ENCODE measurements around the gene RAB1A. TPM values are rescaled to one million over a fixed set of nuclear protein-coding genes. Genes with fewer than 3 reads are reported as not detected.

RAB1A gene
- total and polyA plus RNA-seq, 10 of the 15 experiments (the other 5 are each of a cell fraction or from before 2014, with no cell fraction given) = 48.9 to 171 (median 83.4) TPM

DNA sequence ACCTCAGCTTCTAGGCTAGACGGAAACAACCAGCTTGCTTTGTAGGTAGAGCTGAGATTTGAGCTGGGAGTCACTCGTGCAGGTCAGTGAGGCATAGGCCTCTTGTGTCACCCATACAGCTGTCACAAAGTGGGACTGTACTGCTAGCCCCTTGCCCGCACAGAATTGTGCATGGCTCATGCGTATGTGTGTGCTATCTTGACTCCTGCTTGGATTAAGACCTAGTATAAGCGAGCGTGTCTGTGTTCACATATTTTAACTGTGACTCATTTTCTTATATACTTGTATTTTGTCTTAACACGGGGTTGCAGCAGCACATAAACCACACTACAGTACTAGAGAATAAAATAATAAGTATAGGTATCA, 53.6 kb downstream of the RAB1A start:
- peaks cover 17 to 19% of the 10 kb centered on the region in 2 experiments for H3K36me3 ChIP-seq (ENCODE audit: control insufficient read depth in 2 of 2, insufficient read depth in 2 of 2, low read length in 1 of 2)
- POLR2A ChIA-PET = no interaction called here
- no peaks in the 10 kb centered on the region for H3K79me2 ChIP-seq (ENCODE audit: control insufficient read depth, insufficient read depth, low read length)
- 94% methylated on average over 7 of the region's 7 CpGs for WGBS (ENCODE audit: insufficient coverage, insufficient replicate concordance, low lambda C conversion rate, missing lambda C conversion rate)
- DNase-seq (ENCODE audit: low read depth, low spot score) (no peak), ATAC-seq (no peak), FAIRE-seq (no peak)
- BruUV-seq (replicated peaks) = no TSS peak
- H3K9me3 ChIP-seq (replicated peaks; ENCODE audit: control insufficient read depth, insufficient read depth, low read length) = no peaks in the 10 kb centered on the region
- CTCF ChIA-PET = interaction anchor here (1.1 to 4.3 kb wide), 2 partner anchors 9 to 11 kb away, joined by 3 to 35 read pairs; no protein-coding TSS in a partner anchor
- RAD21 ChIA-PET (ENCODE audit: unreplicated experiment) = interaction anchor here (0.9 to 1.4 kb wide), 2 partner anchors 11 to 93 kb away, joined by 3 to 6 read pairs; no protein-coding TSS in a partner anchor
- H3K4me2 ChIP-seq (ENCODE audit: control insufficient read depth, insufficient read depth) = no peak overlapping the region
- in situ Hi-C loops (cut with MboI) = no loop called here
- H3K9ac ChIP-seq (ENCODE audit: control insufficient read depth, insufficient read depth, low read length) = no peak overlapping the region
- no peak overlapping the region for H2AFZ ChIP-seq (ENCODE audit: control insufficient read depth, low read depth, low read length)
- intact Hi-C loops (cut with micrococcal nuclease; ENCODE audit: unreplicated experiment) = no loop called here
- SMC1A ChIA-PET (ENCODE audit: uncharacterized antibody, unreplicated experiment) = interaction anchor here (2.3 kb wide), 1 partner anchor 11 kb away, joined by 13 read pairs; no protein-coding TSS in a partner anchor
- H4K20me1 ChIP-seq (ENCODE audit: control insufficient read depth, insufficient read depth) = no peaks in the 10 kb centered on the region
- TF ChIP-seq BCL11A (IDR thresholded peaks at IDR 0.05; ENCODE audit: low read depth, low read length) = no peak
- TF ChIP-seq, protein P1, sequence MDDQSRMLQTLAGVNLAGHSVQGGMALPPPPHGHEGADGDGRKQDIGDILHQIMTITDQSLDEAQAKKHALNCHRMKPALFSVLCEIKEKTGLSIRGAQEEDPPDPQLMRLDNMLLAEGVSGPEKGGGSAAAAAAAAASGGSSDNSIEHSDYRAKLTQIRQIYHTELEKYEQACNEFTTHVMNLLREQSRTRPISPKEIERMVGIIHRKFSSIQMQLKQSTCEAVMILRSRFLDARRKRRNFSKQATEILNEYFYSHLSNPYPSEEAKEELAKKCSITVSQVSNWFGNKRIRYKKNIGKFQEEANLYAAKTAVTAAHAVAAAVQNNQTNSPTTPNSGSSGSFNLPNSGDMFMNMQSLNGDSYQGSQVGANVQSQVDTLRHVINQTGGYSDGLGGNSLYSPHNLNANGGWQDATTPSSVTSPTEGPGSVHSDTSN (IDR thresholded peaks at IDR 0.05; ENCODE audit: insufficient replicate concordance, low read depth, low read length) = peak; percentile 34
- no peak overlapping the region for H3K4me3 ChIP-seq
- H3K27me3 ChIP-seq (replicated peaks in 1 of 2; ENCODE audit: control insufficient read depth in 2 of 2, insufficient read depth in 2 of 2, low read length in 1 of 2) = no peaks in the 10 kb centered on the region
- H3K4me1 ChIP-seq (ENCODE audit: control insufficient read depth, insufficient read depth, low read length) = peaks cover 10% of the 10 kb centered on the region
- H3K27ac ChIP-seq (ENCODE audit: control insufficient read depth, insufficient read depth) = no peak overlapping the region

DNA sequence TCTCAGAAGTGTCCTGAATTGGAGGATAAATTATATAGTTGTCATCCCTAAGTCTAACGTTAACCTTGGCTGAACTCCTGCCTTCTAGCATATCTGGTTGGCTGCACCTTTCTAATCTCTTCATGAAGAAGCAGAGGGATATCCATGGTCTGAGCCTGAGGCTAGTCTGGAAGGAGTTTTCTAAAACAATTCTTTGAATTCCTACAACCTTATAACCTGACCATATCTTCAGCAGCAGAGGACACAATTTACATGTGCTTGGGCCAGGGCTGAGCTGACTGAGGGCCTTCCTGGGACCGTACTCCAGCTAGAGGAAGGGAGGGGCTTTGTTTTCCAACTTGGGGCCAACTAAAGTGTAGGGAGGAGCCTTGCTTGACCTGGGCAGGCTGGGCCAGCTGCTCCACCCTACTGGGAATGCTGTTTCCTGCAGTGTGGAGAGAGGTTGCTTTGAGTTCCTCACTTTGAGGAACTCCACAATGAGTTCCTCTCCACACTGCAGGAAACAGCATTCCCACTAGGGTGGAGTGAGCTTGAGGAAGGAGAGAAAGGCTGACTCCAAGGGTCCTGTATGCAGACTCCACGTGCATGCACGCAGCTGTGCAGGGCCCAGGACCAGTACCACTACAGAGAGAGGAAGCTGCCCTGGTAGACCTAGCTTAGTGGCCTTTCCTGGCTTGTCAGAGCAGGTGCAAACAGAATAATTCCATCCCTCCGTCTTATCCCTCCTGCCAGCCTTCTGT, 54.1 kb downstream of the RAB1A start:
- Histone ChIP-seq H3K4me3 (no peak overlapping the region), H3K36me3 (ENCODE audit: control insufficient read depth in 2 of 2, insufficient read depth in 2 of 2, low read length in 1 of 2) (peaks cover 15 to 23% of the 10 kb centered on the region in 2 experiments), H3K27ac (ENCODE audit: control insufficient read depth, insufficient read depth) (no peak overlapping the region), H3K4me1 (ENCODE audit: control insufficient read depth, insufficient read depth, low read length) (peaks cover 10% of the 10 kb centered on the region), H3K9ac (ENCODE audit: control insufficient read depth, insufficient read depth, low read length) (no peak overlapping the region), H3K9me3 (replicated peaks; ENCODE audit: control insufficient read depth, insufficient read depth, low read length) (no peaks in the 10 kb centered on the region), H3K4me2 (ENCODE audit: control insufficient read depth, insufficient read depth) (no peak overlapping the region), H3K27me3 (replicated peaks in 1 of 2; ENCODE audit: control insufficient read depth in 2 of 2, insufficient read depth in 2 of 2, low read length in 1 of 2) (no peaks in the 10 kb centered on the region), H3K79me2 (ENCODE audit: control insufficient read depth, insufficient read depth, low read length) (no peaks in the 10 kb centered on the region), H4K20me1 (ENCODE audit: control insufficient read depth, insufficient read depth) (no peaks in the 10 kb centered on the region), H2AFZ (ENCODE audit: control insufficient read depth, low read depth, low read length) (no peak overlapping the region)
- FAIRE-seq (no peak), DNase-seq (ENCODE audit: low read depth, low spot score) (no peak), ATAC-seq (no peak)
- SMC1A ChIA-PET (ENCODE audit: uncharacterized antibody, unreplicated experiment) = interaction anchor here (2.2 to 2.3 kb wide), 2 partner anchors 11 kb away, joined by 11 to 13 read pairs; no protein-coding TSS in a partner anchor
- WGBS (ENCODE audit: insufficient coverage, insufficient replicate concordance, low lambda C conversion rate, missing lambda C conversion rate) = 94% methylated on average over 5 of the region's 5 CpGs
- POLR2A ChIA-PET = no interaction called here
- TSS peak; percentile 33 for BruUV-seq (replicated peaks)
- in situ Hi-C loops (cut with MboI) (no loop called here), intact Hi-C loops (cut with micrococcal nuclease; ENCODE audit: unreplicated experiment) (no loop called here)
- CTCF ChIA-PET = interaction anchor here (1.1 to 4.3 kb wide), 2 partner anchors 8 to 11 kb away, joined by 3 to 35 read pairs; no protein-coding TSS in a partner anchor
- RAD21 ChIA-PET (ENCODE audit: unreplicated experiment) = interaction anchor here (0.9 to 1.4 kb wide), 2 partner anchors 11 to 94 kb away, joined by 3 to 6 read pairs; no protein-coding TSS in a partner anchor
- TF ChIP-seq, protein P1 (IDR thresholded peaks at IDR 0.05; ENCODE audit: insufficient replicate concordance, low read depth, low read length) = no peak
- no peak for TF ChIP-seq SPI1 (IDR thresholded peaks at IDR 0.05; ENCODE audit: borderline replicate concordance, insufficient read depth, low read depth, low read length)
- TF ChIP-seq, protein P2, sequence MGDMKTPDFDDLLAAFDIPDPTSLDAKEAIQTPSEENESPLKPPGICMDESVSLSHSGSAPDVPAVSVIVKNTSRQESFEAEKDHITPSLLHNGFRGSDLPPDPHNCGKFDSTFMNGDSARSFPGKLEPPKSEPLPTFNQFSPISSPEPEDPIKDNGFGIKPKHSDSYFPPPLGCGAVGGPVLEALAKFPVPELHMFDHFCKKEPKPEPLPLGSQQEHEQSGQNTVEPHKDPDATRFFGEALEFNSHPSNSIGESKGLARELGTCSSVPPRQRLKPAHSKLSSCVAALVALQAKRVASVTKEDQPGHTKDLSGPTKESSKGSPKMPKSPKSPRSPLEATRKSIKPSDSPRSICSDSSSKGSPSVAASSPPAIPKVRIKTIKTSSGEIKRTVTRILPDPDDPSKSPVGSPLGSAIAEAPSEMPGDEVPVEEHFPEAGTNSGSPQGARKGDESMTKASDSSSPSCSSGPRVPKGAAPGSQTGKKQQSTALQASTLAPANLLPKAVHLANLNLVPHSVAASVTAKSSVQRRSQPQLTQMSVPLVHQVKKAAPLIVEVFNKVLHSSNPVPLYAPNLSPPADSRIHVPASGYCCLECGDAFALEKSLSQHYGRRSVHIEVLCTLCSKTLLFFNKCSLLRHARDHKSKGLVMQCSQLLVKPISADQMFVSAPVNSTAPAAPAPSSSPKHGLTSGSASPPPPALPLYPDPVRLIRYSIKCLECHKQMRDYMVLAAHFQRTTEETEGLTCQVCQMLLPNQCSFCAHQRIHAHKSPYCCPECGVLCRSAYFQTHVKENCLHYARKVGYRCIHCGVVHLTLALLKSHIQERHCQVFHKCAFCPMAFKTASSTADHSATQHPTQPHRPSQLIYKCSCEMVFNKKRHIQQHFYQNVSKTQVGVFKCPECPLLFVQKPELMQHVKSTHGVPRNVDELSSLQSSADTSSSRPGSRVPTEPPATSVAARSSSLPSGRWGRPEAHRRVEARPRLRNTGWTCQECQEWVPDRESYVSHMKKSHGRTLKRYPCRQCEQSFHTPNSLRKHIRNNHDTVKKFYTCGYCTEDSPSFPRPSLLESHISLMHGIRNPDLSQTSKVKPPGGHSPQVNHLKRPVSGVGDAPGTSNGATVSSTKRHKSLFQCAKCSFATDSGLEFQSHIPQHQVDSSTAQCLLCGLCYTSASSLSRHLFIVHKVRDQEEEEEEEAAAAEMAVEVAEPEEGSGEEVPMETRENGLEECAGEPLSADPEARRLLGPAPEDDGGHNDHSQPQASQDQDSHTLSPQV (IDR thresholded peaks at IDR 0.05) = no peak

Data from GM12878 (cell line).